ENCODE data around the gene RAB11A. TPM values are rescaled to one million over a fixed set of nuclear protein-coding genes. Genes with fewer than 3 reads are reported as not detected.

RAB11A gene
- total RNA-seq, 1 donor: 218 TPM

- TF ChIP-seq CTCF (IDR thresholded peaks at IDR 0.05; ENCODE audit: insufficient read depth, low read length): no peak
- DNase-seq (ENCODE audit: low read depth): no peak
- H3K4me3 ChIP-seq (ENCODE audit: low read depth, low read length): no peak overlapping the region
Observed at GRCh38 chr15:65901836-65902235, 32.5 kb downstream of the RAB11A start.

DNA sequence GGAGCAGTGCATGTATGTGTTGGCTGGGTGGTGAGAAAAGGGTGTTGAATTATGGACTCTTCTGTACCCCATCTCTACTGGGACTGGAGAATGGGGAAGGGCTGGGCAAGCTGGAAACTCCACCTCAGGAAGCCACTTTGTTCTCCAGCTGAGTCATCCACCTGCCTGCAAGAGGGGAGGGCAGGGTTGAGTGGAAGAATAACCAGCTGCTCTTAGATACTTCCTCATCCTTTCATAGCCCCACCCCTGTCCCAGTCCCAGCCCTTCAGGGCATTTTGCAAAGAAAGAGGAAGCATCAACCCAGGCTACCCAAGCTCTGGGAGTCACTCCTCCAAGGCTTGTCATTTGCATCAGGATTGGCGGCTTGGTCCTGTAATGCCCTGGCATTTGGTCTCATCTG is 33.1 kb downstream of the RAB11A start:
- DNase-seq (ENCODE audit: low read depth): peak; percentile 5
- H3K4me3 ChIP-seq (ENCODE audit: low read depth, low read length): no peak overlapping the region
- no peak for TF ChIP-seq CTCF (IDR thresholded peaks at IDR 0.05; ENCODE audit: insufficient read depth, low read length)

DNA sequence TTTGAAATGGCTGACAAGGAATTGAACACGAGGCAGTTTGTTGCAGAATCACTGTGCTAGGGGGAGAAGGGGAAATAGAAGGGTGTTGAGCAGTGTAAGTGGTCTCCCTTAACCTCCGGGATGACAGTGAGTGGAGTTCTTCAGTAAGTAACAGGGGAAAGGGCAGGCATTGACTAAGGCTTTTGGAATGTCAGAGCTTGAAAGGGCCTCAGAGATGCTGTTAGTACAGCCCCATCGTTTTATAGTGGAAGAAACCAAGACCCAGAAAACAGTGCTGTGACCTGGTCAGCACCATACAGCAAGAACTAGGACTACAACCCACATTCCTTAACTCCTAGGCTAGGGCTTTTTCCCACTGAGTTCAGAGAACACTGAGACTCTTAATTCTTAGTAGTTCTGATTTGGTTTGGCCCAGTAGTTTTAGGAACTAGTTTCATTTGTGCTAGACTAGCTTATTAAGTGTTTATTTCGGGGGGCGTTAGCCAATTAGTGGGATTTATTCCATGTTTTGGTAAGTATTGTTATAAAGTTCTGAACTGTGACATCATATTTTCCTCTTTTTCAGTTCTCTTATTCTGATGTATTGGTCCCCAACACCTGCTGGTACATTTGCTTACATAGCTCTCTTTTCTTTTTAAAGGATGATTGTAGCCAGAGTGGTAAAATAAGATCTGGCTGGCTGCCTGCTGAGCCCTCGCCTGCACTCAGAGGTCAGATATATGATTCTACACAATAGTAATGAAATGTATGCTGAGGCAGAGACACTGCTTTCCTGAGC is 34.2 kb downstream of the RAB11A start:
- DNase-seq (ENCODE audit: low read depth): peak; percentile 10
- no peak for TF ChIP-seq CTCF (IDR thresholded peaks at IDR 0.05; ENCODE audit: insufficient read depth, low read length)
- no peak overlapping the region for H3K4me3 ChIP-seq (ENCODE audit: low read depth, low read length)

DNA sequence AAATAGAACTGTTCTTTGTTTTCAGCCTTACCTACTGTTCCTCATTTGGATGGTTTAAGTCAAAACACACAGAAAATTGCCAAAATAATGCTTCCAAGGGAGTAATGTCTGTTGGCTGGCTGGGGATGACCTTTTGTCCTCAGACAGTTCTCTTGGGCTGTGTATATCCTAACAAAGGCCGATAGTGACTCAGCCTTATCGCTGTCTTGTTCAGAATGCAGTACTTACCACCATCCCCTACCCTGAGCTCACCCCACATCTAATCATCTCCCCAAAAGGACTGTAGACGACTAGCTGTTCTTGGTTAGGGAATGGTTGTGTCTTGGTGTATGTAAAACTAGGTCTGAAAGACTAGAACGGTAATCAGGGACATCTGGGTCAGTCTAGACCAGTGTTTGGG is 35.0 kb downstream of the RAB11A start:
- H3K4me3 ChIP-seq (ENCODE audit: low read depth, low read length): no peak overlapping the region
- no peak for DNase-seq (ENCODE audit: low read depth)
- TF ChIP-seq CTCF (IDR thresholded peaks at IDR 0.05; ENCODE audit: insufficient read depth, low read length): no peak

GRCh38 chr15:65906396-65906795 is 37.1 kb downstream of the RAB11A start:
- DNase-seq (ENCODE audit: low read depth): no peak
- no peak overlapping the region for H3K4me3 ChIP-seq (ENCODE audit: low read depth, low read length)
- no peak for TF ChIP-seq CTCF (IDR thresholded peaks at IDR 0.05; ENCODE audit: insufficient read depth, low read length)

DNA sequence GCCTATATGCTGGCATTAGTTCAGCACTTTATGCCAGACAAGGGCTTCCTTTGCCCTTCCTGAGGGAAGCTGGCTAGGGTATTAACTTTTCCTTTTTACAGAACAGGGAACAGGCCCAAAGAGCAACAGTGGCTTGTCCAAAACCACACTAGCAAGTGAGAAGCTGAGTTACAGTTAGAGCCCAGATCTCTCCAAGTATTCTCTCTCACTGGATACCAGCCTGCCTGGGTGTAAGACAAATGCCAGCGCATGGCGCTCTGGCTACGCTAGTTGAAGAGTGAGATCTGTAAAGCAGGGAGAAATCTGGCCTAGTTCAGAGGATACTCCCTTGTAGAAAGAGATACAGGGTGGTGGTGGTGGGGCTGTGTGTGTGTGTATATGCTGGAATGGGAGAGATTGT is 38.4 kb downstream of the RAB11A start:
- no peak overlapping the region for H3K4me3 ChIP-seq (ENCODE audit: low read depth, low read length)
- no peak for DNase-seq (ENCODE audit: low read depth)
- no peak for TF ChIP-seq CTCF (IDR thresholded peaks at IDR 0.05; ENCODE audit: insufficient read depth, low read length)

GRCh38 chr15:65908876-65909275 is 39.6 kb downstream of the RAB11A start:
- no peak for DNase-seq (ENCODE audit: low read depth)
- H3K4me3 ChIP-seq (ENCODE audit: low read depth, low read length): no peak overlapping the region
- TF ChIP-seq CTCF (IDR thresholded peaks at IDR 0.05; ENCODE audit: insufficient read depth, low read length): no peak

Measured in fibroblast of the aortic adventitia (primary cell).